ENCODE data around the gene NHSL1.

Gene NHSL1

GRCh38 chr6:138521790-138522189 is 22.5 kb upstream of the NHSL1 start:
- DNase-seq, result no peak

- DNase-seq, result no peak
Observed at GRCh38 chr6:138520463-138520862, 21.2 kb upstream of the NHSL1 start.

- DNase-seq, result no peak
Observed at GRCh38 chr6:138518054-138518453, 18.8 kb upstream of the NHSL1 start.

- DNase-seq, result no peak
Observed at GRCh38 chr6:138517635-138518034, 18.3 kb upstream of the NHSL1 start.

- DNase-seq, result no peak
Observed at GRCh38 chr6:138515657-138516248, 16.5 kb upstream of the NHSL1 start.

GRCh38 chr6:138514860-138515540 is 15.7 kb upstream of the NHSL1 start:
- DNase-seq, result no peak

GRCh38 chr6:138512609-138513008 is 13.3 kb upstream of the NHSL1 start:
- DNase-seq, result no peak

- DNase-seq, result no peak
Observed at GRCh38 chr6:138510093-138510492, 10.8 kb upstream of the NHSL1 start.

GRCh38 chr6:138509371-138509770 is 10.1 kb upstream of the NHSL1 start:
- peak; percentile 13 for DNase-seq

GRCh38 chr6:138508676-138508988 is 9.3 kb upstream of the NHSL1 start:
- no peak for DNase-seq

GRCh38 chr6:138507977-138508675 is 8.8 kb upstream of the NHSL1 start:
- DNase-seq, result no peak

- no peak for DNase-seq
Observed at GRCh38 chr6:138504764-138505689, 5.7 kb upstream of the NHSL1 start.

- DNase-seq, result no peak
Observed at GRCh38 chr6:138503881-138504680, 4.8 kb upstream of the NHSL1 start.

- DNase-seq, result no peak
Observed at GRCh38 chr6:138502546-138502945, 3.3 kb upstream of the NHSL1 start.

GRCh38 chr6:138500867-138501446 is 1.7 kb upstream of the NHSL1 start:
- DNase-seq, result no peak

- no peak for DNase-seq
Observed at GRCh38 chr6:138500045-138500665, 861 bp upstream of the NHSL1 start.

GRCh38 chr6:138498629-138499302 is 528 bp downstream of the NHSL1 start:
- no peak for DNase-seq

- no peak for DNase-seq
Observed at GRCh38 chr6:138497286-138497685, 2.0 kb downstream of the NHSL1 start.

GRCh38 chr6:138494312-138494711 is 5.0 kb downstream of the NHSL1 start:
- no peak for DNase-seq

GRCh38 chr6:138493413-138493812 is 5.9 kb downstream of the NHSL1 start:
- peak; percentile 65 for DNase-seq

- DNase-seq, result no peak
Observed at GRCh38 chr6:138492871-138493270, 6.4 kb downstream of the NHSL1 start.

All from NCI-H1048 (cell line).